ENCODE results near the gene SHTN1. TPM values are rescaled to one million over a fixed set of nuclear protein-coding genes. Genes with fewer than 3 reads are reported as not detected.

Gene SHTN1
- total and polyA plus RNA-seq, 4 experiments from 2014 or later, result 0.12 to 1.6 (median 0.83) TPM; not detected in 1

- CTCF ChIA-PET (ENCODE audit: partially characterized antibody), result interaction anchor here (0.6 kb wide), 1 partner anchor 269 kb away, joined by 3 read pairs; no protein-coding TSS in a partner anchor
- DNase-seq, result no peak
- no peaks in the 10 kb centered on the region for H3K36me3 ChIP-seq (ENCODE audit: insufficient read depth, low read length)
- H3K4me1 ChIP-seq (ENCODE audit: insufficient read depth, low read length), result no peaks in the 10 kb centered on the region
- POLR2A ChIA-PET (ENCODE audit: partially characterized antibody), result no interaction called here
- H3K9me3 Mint-ChIP-seq, result peaks cover 0 to 4% (median under 1%) of the 10 kb centered on the region in 8 donors
- intact Hi-C loops (cut with micrococcal nuclease), result no loop called here
- no peaks in the 10 kb centered on the region for H3K4me1 Mint-ChIP-seq
- H3K4me3 ChIP-seq (ENCODE audit: low read length in 2 of 2), result no peak overlapping the region
- H3K4me3 Mint-ChIP-seq, result no peak overlapping the region
- no peaks in the 10 kb centered on the region for H3K36me3 Mint-ChIP-seq
- H3K27ac ChIP-seq (ENCODE audit: low read depth, low read length), result no peak overlapping the region
- no peak overlapping the region for H3K27ac Mint-ChIP-seq
- no peaks in the 10 kb centered on the region for H3K9me3 ChIP-seq (ENCODE audit: control insufficient read depth in 1 of 2, low read length in 2 of 2)
- no peaks in the 10 kb centered on the region for H3K27me3 ChIP-seq (ENCODE audit: insufficient read depth, low read length)
- H3K27me3 Mint-ChIP-seq, result peaks cover 2 to 3% of the 10 kb centered on the region in 2 donors
Measured at GRCh38 chr10:116873134-116873533, 131.9 kb downstream of the SHTN1 start.

- Histone ChIP-seq H3K27me3 (ENCODE audit: insufficient read depth, low read length) (no peaks in the 10 kb centered on the region), H3K27ac (ENCODE audit: low read depth, low read length) (no peak overlapping the region), H3K4me1 (ENCODE audit: insufficient read depth, low read length) (no peaks in the 10 kb centered on the region), H3K4me3 (ENCODE audit: low read length in 2 of 2) (no peak overlapping the region), H3K36me3 (ENCODE audit: insufficient read depth, low read length) (no peaks in the 10 kb centered on the region), H3K9me3 (ENCODE audit: control insufficient read depth in 1 of 2, low read length in 2 of 2) (no peaks in the 10 kb centered on the region)
- Mint-ChIP-seq H3K4me1 (no peaks in the 10 kb centered on the region), H3K9me3 (peaks cover 0 to 4% (median 0%) of the 10 kb centered on the region in 8 donors), H3K4me3 (no peak overlapping the region), H3K36me3 (no peaks in the 10 kb centered on the region), H3K27ac (no peak overlapping the region), H3K27me3 (peaks cover 2 to 3% of the 10 kb centered on the region in 2 donors)
- ChIA-PET POLR2A (ENCODE audit: partially characterized antibody) (no interaction called here), CTCF (ENCODE audit: partially characterized antibody) (no interaction called here)
- intact Hi-C loops (cut with micrococcal nuclease), result no loop called here
- DNase-seq, result no peak
Measured at GRCh38 chr10:116870949-116871348, 134.0 kb downstream of the SHTN1 start.

- no peak overlapping the region for H3K27ac ChIP-seq (ENCODE audit: low read depth, low read length)
- Mint-ChIP-seq H3K36me3 (no peaks in the 10 kb centered on the region), H3K4me3 (no peak overlapping the region), H3K27ac (no peak overlapping the region), H3K9me3 (peaks cover 0 to 4% (median 0%) of the 10 kb centered on the region in 8 donors), H3K4me1 (no peaks in the 10 kb centered on the region), H3K27me3 (peaks cover 2 to 3% of the 10 kb centered on the region in 2 donors)
- no peak overlapping the region for H3K4me3 ChIP-seq (ENCODE audit: low read length in 2 of 2)
- intact Hi-C loops (cut with micrococcal nuclease), result no loop called here
- H3K4me1 ChIP-seq (ENCODE audit: insufficient read depth, low read length), result no peaks in the 10 kb centered on the region
- ChIA-PET POLR2A (ENCODE audit: partially characterized antibody) (no interaction called here), CTCF (ENCODE audit: partially characterized antibody) (no interaction called here)
- no peaks in the 10 kb centered on the region for H3K9me3 ChIP-seq (ENCODE audit: control insufficient read depth in 1 of 2, low read length in 2 of 2)
- H3K27me3 ChIP-seq (ENCODE audit: insufficient read depth, low read length), result no peaks in the 10 kb centered on the region
- DNase-seq, result no peak
- H3K36me3 ChIP-seq (ENCODE audit: insufficient read depth, low read length), result no peaks in the 10 kb centered on the region
Measured at GRCh38 chr10:116868722-116869121, 136.3 kb downstream of the SHTN1 start.

- Mint-ChIP-seq H3K9me3 (peaks cover 0 to 4% (median 0%) of the 10 kb centered on the region in 8 donors), H3K4me1 (no peaks in the 10 kb centered on the region), H3K27ac (no peak overlapping the region), H3K36me3 (no peaks in the 10 kb centered on the region), H3K4me3 (no peak overlapping the region), H3K27me3 (peaks cover 2 to 3% of the 10 kb centered on the region in 2 donors)
- Histone ChIP-seq H3K9me3 (ENCODE audit: control insufficient read depth in 1 of 2, low read length in 2 of 2) (no peaks in the 10 kb centered on the region), H3K4me1 (ENCODE audit: insufficient read depth, low read length) (no peaks in the 10 kb centered on the region), H3K27me3 (ENCODE audit: insufficient read depth, low read length) (no peaks in the 10 kb centered on the region), H3K4me3 (ENCODE audit: low read length in 2 of 2) (no peak overlapping the region), H3K27ac (ENCODE audit: low read depth, low read length) (no peak overlapping the region), H3K36me3 (ENCODE audit: insufficient read depth, low read length) (no peaks in the 10 kb centered on the region)
- intact Hi-C loops (cut with micrococcal nuclease), result no loop called here
- DNase-seq, result no peak
- ChIA-PET POLR2A (ENCODE audit: partially characterized antibody) (no interaction called here), CTCF (ENCODE audit: partially characterized antibody) (no interaction called here)
Measured at GRCh38 chr10:116868198-116868676, 136.8 kb downstream of the SHTN1 start.

GRCh38 chr10:116866987-116867595 is 137.9 kb downstream of the SHTN1 start:
- no peaks in the 10 kb centered on the region for H3K9me3 ChIP-seq (ENCODE audit: control insufficient read depth in 1 of 2, low read length in 2 of 2)
- CTCF ChIA-PET (ENCODE audit: partially characterized antibody), result no interaction called here
- no peaks in the 10 kb centered on the region for H3K27me3 ChIP-seq (ENCODE audit: insufficient read depth, low read length)
- H3K27ac ChIP-seq (ENCODE audit: low read depth, low read length), result no peak overlapping the region
- H3K27me3 Mint-ChIP-seq, result peaks cover 1 to 2% of the 10 kb centered on the region in 2 donors
- H3K4me1 ChIP-seq (ENCODE audit: insufficient read depth, low read length), result no peaks in the 10 kb centered on the region
- H3K27ac Mint-ChIP-seq, result no peak overlapping the region
- H3K9me3 Mint-ChIP-seq, result peaks cover 0 to under 1% (median 0%) of the 10 kb centered on the region in 8 donors
- H3K4me3 ChIP-seq (ENCODE audit: low read length in 2 of 2), result no peak overlapping the region
- POLR2A ChIA-PET (ENCODE audit: partially characterized antibody), result no interaction called here
- no peaks in the 10 kb centered on the region for H3K36me3 ChIP-seq (ENCODE audit: insufficient read depth, low read length)
- H3K4me1 Mint-ChIP-seq, result no peaks in the 10 kb centered on the region
- no peaks in the 10 kb centered on the region for H3K36me3 Mint-ChIP-seq
- DNase-seq, result no peak
- intact Hi-C loops (cut with micrococcal nuclease), result no loop called here
- H3K4me3 Mint-ChIP-seq, result no peak overlapping the region

GRCh38 chr10:116866066-116866465 is 138.9 kb downstream of the SHTN1 start:
- CTCF ChIA-PET (ENCODE audit: partially characterized antibody), result no interaction called here
- POLR2A ChIA-PET (ENCODE audit: partially characterized antibody), result no interaction called here
- no peak overlapping the region for H3K27ac Mint-ChIP-seq
- H3K4me3 Mint-ChIP-seq, result no peak overlapping the region
- no peak overlapping the region for H3K27ac ChIP-seq (ENCODE audit: low read depth, low read length)
- H3K9me3 ChIP-seq (ENCODE audit: control insufficient read depth in 1 of 2, low read length in 2 of 2), result no peaks in the 10 kb centered on the region
- DNase-seq, result no peak
- intact Hi-C loops (cut with micrococcal nuclease), result no loop called here
- H3K4me1 ChIP-seq (ENCODE audit: insufficient read depth, low read length), result no peaks in the 10 kb centered on the region
- H3K36me3 Mint-ChIP-seq, result no peaks in the 10 kb centered on the region
- H3K27me3 ChIP-seq (ENCODE audit: insufficient read depth, low read length), result no peaks in the 10 kb centered on the region
- no peaks in the 10 kb centered on the region for H3K36me3 ChIP-seq (ENCODE audit: insufficient read depth, low read length)
- no peaks in the 10 kb centered on the region for H3K4me1 Mint-ChIP-seq
- no peak overlapping the region for H3K4me3 ChIP-seq (ENCODE audit: low read length in 2 of 2)
- H3K9me3 Mint-ChIP-seq, result no peaks in the 10 kb centered on the region
- H3K27me3 Mint-ChIP-seq, result peaks cover 0 to 2% of the 10 kb centered on the region in 2 donors

GRCh38 chr10:116864436-116864835 is 140.6 kb downstream of the SHTN1 start:
- Mint-ChIP-seq H3K4me1 (no peaks in the 10 kb centered on the region), H3K36me3 (no peaks in the 10 kb centered on the region), H3K9me3 (peaks cover 0 to 5% (median 0%) of the 10 kb centered on the region in 8 donors), H3K27me3 (peaks cover 3 to 7% of the 10 kb centered on the region in 2 donors), H3K27ac (no peak overlapping the region), H3K4me3 (no peak overlapping the region)
- no peak for DNase-seq
- intact Hi-C loops (cut with micrococcal nuclease), result no loop called here
- Histone ChIP-seq H3K27ac (ENCODE audit: low read depth, low read length) (no peak overlapping the region), H3K4me3 (ENCODE audit: low read length in 2 of 2) (no peak overlapping the region), H3K36me3 (ENCODE audit: insufficient read depth, low read length) (no peaks in the 10 kb centered on the region), H3K4me1 (ENCODE audit: insufficient read depth, low read length) (no peaks in the 10 kb centered on the region), H3K27me3 (ENCODE audit: insufficient read depth, low read length) (no peaks in the 10 kb centered on the region), H3K9me3 (ENCODE audit: control insufficient read depth in 1 of 2, low read length in 2 of 2) (no peaks in the 10 kb centered on the region)
- ChIA-PET POLR2A (ENCODE audit: partially characterized antibody) (no interaction called here), CTCF (ENCODE audit: partially characterized antibody) (no interaction called here)
